Pancreas (tissue), 10 donors: Measurements from ENCODE around the gene SLC6A3. TPM values are rescaled to one million over a fixed set of nuclear protein-coding genes. Genes with fewer than 3 reads are reported as not detected.

Experiments
- ATAC-seq, 4 donors: fragments of 200-7000 bp; cut with Tn5 transposase; one replicate each; pipeline versions ENCODE4 v1.8.0 to v1.9.1; 2020; ENCODE audit warnings: mild to moderate bottlenecking in 4 of 4, moderate library complexity in 4 of 4
- DNase-seq, 6 donors: peaks; one replicate each; pipeline ENCODE4 v3.0.0-alpha.2; 2020
- FAIRE-seq: peaks from 2 replicates; lab custom pipeline; 2012; peaks lifted over from hg19 to GRCh38; lab: Jason Lieb, UNC
- H3K27ac ChIP-seq, 4 donors: fragments of 200-600 bp; sonication (generic); 1 replicate in 3 of 4; 2 replicates in 1 of 4; pipeline versions ENCODE4 v1.5.0 to v1.8.0; 2020
- H3K27me3 ChIP-seq, 4 donors: fragments of 200-600 bp; one replicate each; pipeline ENCODE4 v1.8.0; 2021
- H3K36me3 ChIP-seq, 3 donors: fragments of 200-600 bp; sonication (generic) in 1 of 3; one replicate each; pipeline versions ENCODE4 v1.5.0 to v1.8.0; 2020 to 2021
- H3K4me1 ChIP-seq, 3 donors: fragments of 200-600 bp; one replicate each; pipeline ENCODE4 v1.8.0; 2021
- H3K4me3 ChIP-seq, 4 donors: fragments of 200-600 bp; sonication (generic) in 2 of 4; one replicate each; pipeline versions ENCODE4 v1.5.0 to v1.8.0; 2020 to 2021
- H3K9me3 ChIP-seq, 4 donors: fragments of 200-600 bp; one replicate each; pipeline ENCODE4 v1.8.0; 2021
- WGBS, 2 donors: extraction: QIAGEN DNeasy Blood & Tissue Kit; methylation state at CpG; one replicate each; pipeline ENCODE4 v1.1.7; 2013; 5-methylcytosine and 5-hydroxymethylcytosine counted together
- intact Hi-C, 3 donors: fragments of 100-400 bp; cut with DNase I; formaldehyde crosslinking; loops; one replicate each; pipeline versions ENCODE4 v1.11.1 to v1.14.2; 2022
- polyA plus RNA-seq, 2 donors: library from polyadenylated mRNA; stranded (reverse); fragments of 200-250 nt; gene quantifications; one replicate each; pipeline ENCODE4 v1.2.3, GENCODE V29; 2013
- total RNA-seq, 6 donors: library from RNA; stranded (reverse); fragmentation: NEBNext Ultra II Directional in 4 of 6; extraction: Animal tissue kit (Norgen Biotek cat#: 25700) in 4 of 6; gene quantifications; one replicate each; pipeline versions ENCODE4 v1.2.1 to v1.2.4, GENCODE V29; 2021 to 2023
- TF ChIP-seq, protein P1 (sequence below), 4 donors: fragments of 200-600 bp; sonication (generic) in 3 of 4; IDR thresholded peaks; one replicate each; pipeline versions ENCODE4 v1.5.0 to v1.8.0; 2021; ENCODE audit warnings: antibody characterized with exemption in 4 of 4
- donor health status: healthy with polysubstance abuse.
- donor health status: DM: no; HTN: no; CAD: no; lungs with moderate emphysema.
- donor health status: DM: no; HTN: no; CAD: no.
- donor health status: control.
- donor health status: control.
- donor health status: Bipolar disorder and iron deficiency.
- donor health status: DM: yes; HTN: yes; CAD: no.
- donor health status: DM: no; HTN: no; CAD: no.
- donor health status: DM: no; HTN: no; CAD: no.
- donor health status: DM: yes; HTN: yes; CAD: no.

Gene SLC6A3
- total and polyA plus RNA-seq, 8 donors, result not detected

DNA sequence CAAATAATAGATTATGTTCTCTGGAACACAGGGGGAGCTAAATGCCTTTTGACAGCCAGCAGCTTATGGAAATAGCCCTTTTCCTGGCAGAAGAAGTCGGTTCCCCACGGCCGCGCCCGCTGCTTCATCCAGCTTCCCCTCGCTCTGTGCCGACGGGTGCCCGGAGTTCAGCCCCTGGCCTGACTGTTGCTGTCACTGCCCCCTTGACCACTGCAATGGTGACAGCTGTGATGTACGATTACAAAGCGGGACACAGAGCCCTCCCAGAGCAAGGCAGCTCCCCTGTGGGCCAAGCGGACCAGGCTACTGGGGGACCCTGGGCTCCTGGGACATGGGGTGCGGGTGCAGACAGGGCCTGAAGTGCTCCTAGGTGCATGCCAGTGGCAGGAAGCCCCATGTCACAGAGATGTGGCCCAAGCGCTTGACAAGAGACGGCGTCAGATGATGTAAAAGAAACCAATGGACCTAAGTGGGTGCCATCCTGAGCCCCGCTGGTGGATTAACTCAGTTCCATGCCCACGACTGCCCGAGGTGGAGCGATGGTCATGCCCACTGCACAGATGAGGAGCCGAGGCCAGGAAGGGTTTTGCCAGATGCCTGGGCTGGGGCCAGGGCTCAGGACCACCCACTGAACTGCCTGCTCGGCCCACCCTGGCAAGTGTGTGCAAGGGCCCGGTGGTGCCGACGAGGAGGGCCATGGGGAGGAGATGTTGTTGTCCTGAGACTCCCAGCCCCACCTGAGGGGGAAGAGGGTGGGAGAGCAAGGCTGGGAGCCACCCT is 87.1 kb downstream of the SLC6A3 start:
- FAIRE-seq (no peak), DNase-seq (no peak), ATAC-seq (no peak)
- Histone ChIP-seq H3K4me1 (no peaks in the 10 kb centered on the region), H3K9me3 (no peaks in the 10 kb centered on the region), H3K27ac (no peak overlapping the region), H3K36me3 (no peaks in the 10 kb centered on the region), H3K27me3 (peaks cover 0 to 7% (median 1%) of the 10 kb centered on the region in 4 donors), H3K4me3 (no peak overlapping the region)
- intact Hi-C loops, result no loop called here
- TF ChIP-seq, protein P1, sequence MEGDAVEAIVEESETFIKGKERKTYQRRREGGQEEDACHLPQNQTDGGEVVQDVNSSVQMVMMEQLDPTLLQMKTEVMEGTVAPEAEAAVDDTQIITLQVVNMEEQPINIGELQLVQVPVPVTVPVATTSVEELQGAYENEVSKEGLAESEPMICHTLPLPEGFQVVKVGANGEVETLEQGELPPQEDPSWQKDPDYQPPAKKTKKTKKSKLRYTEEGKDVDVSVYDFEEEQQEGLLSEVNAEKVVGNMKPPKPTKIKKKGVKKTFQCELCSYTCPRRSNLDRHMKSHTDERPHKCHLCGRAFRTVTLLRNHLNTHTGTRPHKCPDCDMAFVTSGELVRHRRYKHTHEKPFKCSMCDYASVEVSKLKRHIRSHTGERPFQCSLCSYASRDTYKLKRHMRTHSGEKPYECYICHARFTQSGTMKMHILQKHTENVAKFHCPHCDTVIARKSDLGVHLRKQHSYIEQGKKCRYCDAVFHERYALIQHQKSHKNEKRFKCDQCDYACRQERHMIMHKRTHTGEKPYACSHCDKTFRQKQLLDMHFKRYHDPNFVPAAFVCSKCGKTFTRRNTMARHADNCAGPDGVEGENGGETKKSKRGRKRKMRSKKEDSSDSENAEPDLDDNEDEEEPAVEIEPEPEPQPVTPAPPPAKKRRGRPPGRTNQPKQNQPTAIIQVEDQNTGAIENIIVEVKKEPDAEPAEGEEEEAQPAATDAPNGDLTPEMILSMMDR (IDR thresholded peaks at IDR 0.05), result no peak
- WGBS, 2 donors, result 69 to 85% methylated on average over 25 of the region's 25 CpGs

DNA sequence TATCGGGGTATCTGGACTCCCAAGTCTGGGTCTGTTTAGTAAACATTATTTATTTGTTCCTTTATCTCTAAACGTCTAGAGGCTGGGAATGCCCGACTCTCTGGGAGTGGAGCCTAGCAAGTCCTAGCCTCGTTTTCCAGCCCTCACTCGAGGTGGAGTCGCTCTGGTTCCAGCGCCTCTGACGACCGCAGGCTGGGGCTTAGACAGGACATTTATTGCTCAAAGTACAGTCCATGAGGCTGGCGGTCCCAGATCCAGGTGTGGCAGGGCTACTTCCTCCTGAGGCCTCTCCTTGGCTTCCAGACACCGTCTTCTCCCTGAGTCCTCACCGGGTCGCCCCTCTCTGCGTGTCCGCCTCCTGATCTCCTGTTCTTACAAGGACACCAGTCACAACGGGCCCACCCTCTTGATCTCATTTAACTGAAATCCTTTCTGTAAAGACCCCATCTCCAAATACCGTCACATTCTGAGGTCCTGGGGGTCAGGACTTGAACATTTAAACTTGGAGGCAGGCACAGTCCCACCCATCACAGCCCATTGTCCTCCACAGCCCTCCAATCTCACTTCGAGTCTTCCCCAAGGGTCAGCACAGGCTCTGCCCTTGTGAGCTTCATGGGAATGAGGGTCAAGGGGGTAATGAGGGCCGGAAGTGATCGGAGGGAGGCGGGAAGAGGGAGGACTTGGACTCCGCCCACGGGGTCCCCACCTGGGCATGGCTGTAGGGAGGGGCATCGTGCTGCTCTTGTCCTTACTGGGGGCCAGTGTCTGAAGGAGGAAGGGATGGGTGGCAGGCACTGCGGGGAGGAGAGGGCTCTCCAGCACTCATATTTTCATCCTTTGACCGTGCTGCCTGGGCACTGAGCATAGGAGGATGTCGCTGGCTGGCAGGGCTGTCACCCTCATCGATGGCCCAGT is 88.1 kb downstream of the SLC6A3 start:
- FAIRE-seq, result no peak
- no peaks in the 10 kb centered on the region for H3K36me3 ChIP-seq
- H3K27me3 ChIP-seq, result peaks cover 0 to 7% (median 1%) of the 10 kb centered on the region in 4 donors
- H3K9me3 ChIP-seq, result no peaks in the 10 kb centered on the region
- H3K4me3 ChIP-seq, result no peak overlapping the region
- 38 to 46% methylated on average over 28 of the region's 28 CpGs for WGBS, 2 donors
- TF ChIP-seq, protein P1 (IDR thresholded peaks at IDR 0.05), result no peak
- no peaks in the 10 kb centered on the region for H3K4me1 ChIP-seq
- no peak overlapping the region for H3K27ac ChIP-seq
- DNase-seq, result no peak
- intact Hi-C loops, result no loop called here
- ATAC-seq, result no peak

DNA sequence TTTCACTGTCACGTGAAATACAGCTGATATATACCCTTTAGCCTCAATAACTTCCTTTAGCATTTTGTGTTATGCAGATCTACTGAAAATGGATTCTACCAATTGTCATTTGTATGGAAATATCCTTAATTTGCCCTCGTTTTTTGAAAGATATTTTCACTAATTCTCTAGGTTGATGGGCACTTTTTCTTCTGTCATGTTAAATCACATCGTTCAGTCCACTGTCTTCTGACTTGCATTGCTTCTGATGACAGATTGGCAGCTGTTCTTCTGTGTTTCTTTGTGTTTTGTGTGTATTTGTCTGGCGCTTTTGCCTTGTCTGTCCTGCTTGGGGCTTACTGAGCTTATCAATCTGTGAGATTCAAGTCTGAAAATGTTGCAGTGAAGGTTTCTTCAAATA is 90.7 kb downstream of the SLC6A3 start:
- FAIRE-seq (no peak), ATAC-seq (no peak), DNase-seq (no peak)
- TF ChIP-seq, protein P1 (IDR thresholded peaks at IDR 0.05), result no peak
- 26 to 37% methylated on average over 4 of the region's 4 CpGs for WGBS, 2 donors
- Histone ChIP-seq H3K36me3 (no peaks in the 10 kb centered on the region), H3K27ac (no peak overlapping the region), H3K27me3 (peaks cover 0 to 2% (median 0%) of the 10 kb centered on the region in 4 donors), H3K9me3 (no peaks in the 10 kb centered on the region), H3K4me3 (no peak overlapping the region), H3K4me1 (no peaks in the 10 kb centered on the region)
- intact Hi-C loops, result no loop called here

DNA sequence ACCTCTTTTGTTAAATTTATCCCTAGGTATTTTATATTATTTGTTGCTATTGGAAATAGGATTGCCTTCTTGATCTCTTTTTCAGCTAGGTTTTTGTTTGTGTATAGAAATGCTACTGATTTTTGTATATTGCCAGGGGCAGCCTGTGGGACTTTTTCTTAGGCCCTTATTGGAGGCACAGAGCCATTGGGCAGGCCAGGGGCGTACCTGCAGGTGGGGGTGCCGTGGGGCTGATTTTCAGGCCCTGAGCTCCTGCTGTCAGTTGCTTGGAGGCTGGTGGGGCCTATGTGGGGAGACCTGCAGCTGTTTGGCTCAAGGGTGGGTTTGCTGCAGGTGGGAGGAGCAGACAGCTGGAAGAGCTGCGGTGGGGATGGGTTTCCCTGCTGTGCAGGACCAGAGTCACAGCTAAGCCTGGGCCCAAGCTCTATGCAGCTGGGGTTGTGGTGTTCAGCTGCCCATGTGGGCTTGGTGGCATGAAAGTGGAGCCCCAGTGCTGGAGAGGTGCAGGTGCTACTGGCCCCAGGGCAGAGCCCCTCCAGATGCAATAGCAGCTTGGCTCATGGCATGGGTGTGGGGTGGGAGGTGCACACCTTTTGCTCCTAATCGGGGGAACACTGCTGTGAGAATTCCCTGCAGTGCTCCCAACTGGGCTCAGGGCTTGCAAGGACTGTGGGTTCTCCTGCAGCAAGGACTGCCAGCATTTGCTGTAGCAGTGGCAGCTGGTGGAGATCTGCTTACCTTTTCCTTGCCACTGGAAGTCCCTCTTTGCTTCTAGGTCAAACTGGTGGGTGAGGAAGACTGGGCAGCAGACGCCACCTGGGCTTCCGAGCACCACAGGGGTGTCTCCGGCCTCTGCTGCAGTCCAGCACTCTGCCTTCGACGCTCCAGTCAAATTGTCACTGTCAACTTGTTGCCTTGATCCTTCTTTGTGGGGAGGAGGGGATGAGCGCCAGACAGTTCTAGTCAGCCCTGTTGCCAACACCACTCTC is 92.7 kb downstream of the SLC6A3 start:
- Histone ChIP-seq H3K4me3 (no peak overlapping the region), H3K4me1 (no peaks in the 10 kb centered on the region), H3K27ac (no peak overlapping the region), H3K9me3 (no peaks in the 10 kb centered on the region), H3K27me3 (no peaks in the 10 kb centered on the region), H3K36me3 (no peaks in the 10 kb centered on the region)
- DNase-seq (no peak), FAIRE-seq (no peak), ATAC-seq (no peak)
- intact Hi-C loops, result no loop called here
- WGBS, 2 donors, result 64 to 74% methylated on average over 10 of the region's 10 CpGs
- TF ChIP-seq, protein P1 (IDR thresholded peaks at IDR 0.05), result no peak
